ENCODE data around the gene PLEKHA8.
"Not testable (repeated sequence)": the region's sequence is repeated elsewhere in the genome, so short reads cannot be mapped to it uniquely, and the experiment has no call there.

The PLEKHA8 gene

DNA sequence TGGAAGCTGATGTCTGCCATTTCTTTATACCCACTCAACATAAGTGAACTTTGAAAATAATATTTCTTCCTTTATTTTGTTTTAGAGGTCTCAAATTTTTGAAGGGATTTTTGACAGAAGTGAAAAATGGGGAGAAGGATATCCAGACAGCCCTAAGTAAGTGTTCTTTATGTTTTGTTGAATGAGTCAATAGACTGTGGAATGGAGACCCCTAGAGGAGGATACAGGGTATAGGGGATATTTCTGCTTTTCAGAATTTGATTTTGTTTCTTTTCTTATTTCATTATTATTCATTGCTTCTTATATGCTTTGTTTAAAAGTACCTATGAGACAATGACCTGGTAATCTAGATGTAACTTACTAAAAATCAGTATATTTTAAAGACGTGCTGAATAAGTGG, 34.4 kb downstream of the PLEKHA8 start:
- DNase-seq (ENCODE audit: low read depth in 2 of 2): no peak

GRCh38 chr7:30065746-30066145, 37.5 kb downstream of the PLEKHA8 start:
- no peak for DNase-seq (ENCODE audit: low read depth in 2 of 2)

DNA sequence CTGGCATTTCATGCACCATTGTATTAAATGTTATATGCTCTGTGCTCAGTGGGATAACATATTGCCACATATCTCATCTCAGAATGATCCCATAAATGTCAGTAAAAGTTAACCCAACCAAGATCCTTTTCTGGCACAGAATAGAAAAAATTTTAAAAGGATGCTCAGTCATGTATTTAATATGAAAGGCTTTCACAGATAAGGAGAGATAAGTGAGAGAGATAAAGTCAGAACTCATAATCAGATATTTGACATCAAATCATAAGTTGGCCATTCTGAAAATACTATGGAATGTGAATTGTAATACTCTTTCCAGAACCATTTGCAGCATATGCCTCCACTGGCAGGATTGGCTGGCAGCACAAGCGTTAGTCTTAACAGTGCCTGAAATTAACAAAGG, 38.5 kb downstream of the PLEKHA8 start:
- no peak for DNase-seq (ENCODE audit: low read depth in 2 of 2)

DNA sequence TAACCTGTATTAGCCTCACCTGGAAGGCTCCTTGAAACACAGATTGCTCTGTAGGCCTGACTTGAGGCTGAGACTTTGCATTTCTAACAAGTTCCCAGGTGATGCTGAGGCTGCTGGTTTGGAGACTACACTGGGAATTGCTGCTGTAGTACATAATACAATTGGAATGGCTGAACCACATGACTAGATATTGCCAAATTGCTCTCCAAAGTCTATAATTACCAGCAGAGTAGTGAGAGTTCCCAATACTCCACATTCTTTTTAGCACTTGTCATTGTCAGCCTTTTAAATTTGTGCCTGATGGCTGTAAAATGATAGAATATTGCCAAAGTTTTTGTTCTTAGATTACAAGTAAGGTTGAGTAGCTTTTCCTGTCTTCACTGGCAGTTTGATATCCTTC, 39.9 kb downstream of the PLEKHA8 start:
- DNase-seq (ENCODE audit: low read depth in 2 of 2): no peak

- no peak for DNase-seq (ENCODE audit: low read depth in 2 of 2)
Observed at GRCh38 chr7:30069096-30069867, 41.1 kb downstream of the PLEKHA8 start.

GRCh38 chr7:30070052-30070451, 41.8 kb downstream of the PLEKHA8 start:
- no peak for DNase-seq (ENCODE audit: low read depth in 2 of 2)

DNA sequence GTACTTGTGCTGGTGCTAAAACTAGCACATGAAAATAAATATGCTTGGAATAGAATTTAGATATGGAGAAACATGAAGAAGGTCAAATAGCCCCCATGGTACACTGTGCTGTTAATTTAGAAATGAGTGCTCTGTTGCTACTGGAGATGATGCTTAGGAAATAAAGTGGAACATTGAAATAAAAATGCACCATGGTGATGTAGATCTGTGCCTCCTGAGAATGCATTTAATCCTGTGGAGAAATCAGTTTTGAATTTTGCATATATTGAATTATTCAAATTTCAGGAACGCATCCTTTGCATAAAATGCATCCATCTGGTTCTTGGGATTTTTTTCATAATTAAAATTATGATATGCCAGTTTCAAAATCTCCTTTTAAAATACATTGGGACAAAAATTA, 44.5 kb downstream of the PLEKHA8 start:
- DNase-seq (ENCODE audit: low read depth in 2 of 2): no peak

DNA sequence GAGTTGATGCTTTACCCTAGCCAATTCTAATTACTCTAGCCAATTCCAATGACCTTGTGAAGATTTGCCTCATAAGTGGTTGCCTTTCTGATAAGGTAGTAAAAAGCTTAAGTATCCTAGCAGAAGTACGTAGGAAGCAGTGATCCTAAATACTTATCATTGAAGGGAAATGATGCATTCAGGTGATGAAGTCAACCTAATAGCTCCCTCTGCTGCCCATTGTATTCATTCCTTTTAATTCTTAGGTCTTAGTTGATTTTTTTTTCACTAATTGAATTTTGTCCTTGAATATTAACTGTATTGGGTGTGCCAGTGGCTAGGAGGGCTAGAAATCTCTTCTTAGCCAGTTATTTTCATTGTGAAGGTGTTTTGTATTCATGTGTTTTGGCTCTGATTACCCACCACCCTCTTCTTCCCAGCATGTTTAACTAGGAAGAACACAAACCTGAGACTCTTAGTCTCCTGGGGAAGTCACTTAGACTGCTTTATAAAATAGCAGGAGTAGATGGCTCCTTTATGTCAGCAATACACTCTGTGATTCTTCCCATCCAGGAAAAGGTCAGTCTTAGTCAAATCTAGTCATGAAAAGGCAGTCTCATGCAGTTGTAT, 46.3 kb downstream of the PLEKHA8 start:
- no peak for DNase-seq (ENCODE audit: low read depth in 2 of 2)

DNA sequence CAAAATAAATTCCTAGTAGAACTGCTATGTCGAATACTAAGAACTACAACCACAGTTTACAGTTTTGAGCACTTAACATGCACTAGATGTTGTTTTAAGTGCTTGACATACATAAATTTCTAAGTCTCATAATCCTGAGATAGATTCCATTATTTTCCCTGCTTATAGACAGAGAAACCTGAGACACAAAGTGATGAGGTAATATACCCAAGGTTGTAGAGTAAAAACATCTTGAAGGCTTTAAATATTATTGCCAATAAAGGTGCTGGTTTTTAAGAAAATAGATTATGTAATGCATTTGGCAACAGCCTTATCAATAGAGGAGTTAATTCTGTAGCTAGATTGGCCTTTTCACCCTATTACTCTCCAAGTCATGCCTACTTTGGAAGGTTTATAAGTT, 48.2 kb downstream of the PLEKHA8 start:
- DNase-seq (ENCODE audit: low read depth in 2 of 2): no peak

DNA sequence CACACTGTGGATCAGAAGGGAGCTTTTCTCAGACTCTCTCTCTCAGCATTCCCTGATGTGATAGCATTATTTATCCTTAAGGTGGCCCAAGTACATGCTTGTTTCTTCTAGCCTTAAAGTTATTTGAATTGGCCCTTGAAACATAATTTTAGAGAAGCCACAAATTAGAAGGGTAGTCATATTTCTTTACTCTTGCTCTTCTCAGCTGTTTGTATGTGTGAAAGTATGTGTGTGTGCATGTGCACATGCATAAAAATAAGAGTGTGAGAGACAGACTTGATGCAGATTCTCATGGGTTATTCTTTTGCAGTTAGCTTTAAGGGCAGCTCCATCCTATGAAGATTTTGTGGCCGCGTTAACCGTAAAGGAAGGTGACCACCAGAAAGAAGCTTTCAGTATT, 50.1 kb downstream of the PLEKHA8 start:
- DNase-seq (ENCODE audit: low read depth in 2 of 2): no peak

- DNase-seq (ENCODE audit: low read depth in 2 of 2): no peak
Observed at GRCh38 chr7:30079880-30080279, 51.7 kb downstream of the PLEKHA8 start.

DNA sequence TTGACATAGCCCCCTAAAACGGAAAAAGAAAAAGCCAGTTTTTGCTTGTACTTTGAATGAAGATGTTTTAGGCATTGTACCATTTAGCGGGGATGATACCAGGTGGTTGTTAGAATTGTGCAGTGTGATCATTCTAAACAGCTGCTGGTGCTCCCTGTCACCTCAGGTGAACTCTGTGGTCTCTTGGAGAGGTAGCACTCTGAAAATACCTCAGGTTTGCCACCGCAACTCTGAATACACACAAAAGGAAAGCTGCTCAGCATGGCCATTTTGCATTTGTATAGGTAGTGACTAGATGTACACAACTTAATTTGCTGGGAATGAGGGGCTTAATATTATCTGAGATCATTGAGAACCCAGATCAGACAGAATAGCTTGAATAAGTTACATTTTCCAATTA, 52.6 kb downstream of the PLEKHA8 start:
- no peak for DNase-seq (ENCODE audit: low read depth in 2 of 2)

GRCh38 chr7:30082686-30083085, 54.5 kb downstream of the PLEKHA8 start:
- DNase-seq (ENCODE audit: low read depth in 2 of 2): no peak

DNA sequence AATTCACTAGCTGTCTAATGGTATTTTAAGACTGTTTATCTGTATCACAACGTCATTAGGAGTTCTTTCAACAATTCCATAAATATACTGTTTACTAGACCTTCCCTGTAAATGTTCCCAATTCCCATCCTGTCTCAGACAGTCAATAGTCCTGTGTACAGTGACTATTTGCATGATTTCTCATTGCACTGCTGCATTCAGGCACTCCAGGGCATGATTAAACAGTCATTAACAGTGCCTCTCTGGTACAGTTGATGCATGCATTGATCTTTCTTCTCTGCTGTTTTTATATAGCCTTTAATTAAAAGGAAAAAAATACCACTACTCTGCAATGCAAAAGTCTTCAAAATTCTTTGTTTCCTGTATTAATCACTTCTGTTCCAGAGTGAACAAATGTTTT, 55.1 kb downstream of the PLEKHA8 start:
- DNase-seq (ENCODE audit: low read depth in 2 of 2): no peak

GRCh38 chr7:30084212-30084611, 56.0 kb downstream of the PLEKHA8 start:
- no peak for DNase-seq (ENCODE audit: low read depth in 2 of 2)

DNA sequence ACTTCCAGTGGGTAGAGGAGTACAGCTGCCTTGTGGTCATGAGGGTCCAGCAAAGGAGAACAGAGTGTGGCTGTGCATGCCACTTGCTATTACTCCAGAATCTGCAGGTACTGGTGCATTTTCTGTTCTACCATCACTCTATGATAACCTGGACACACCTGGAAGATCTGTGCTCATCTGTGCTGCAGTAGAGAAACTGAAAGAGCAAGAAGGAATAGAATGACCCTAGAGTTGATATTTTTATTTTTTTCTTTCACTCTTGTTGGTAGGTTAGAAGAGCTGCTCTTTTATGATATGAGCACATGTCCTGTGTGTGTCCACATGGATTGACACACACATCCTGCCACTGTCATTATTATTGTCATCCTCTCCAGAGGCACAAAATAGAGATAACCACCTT, 58.3 kb downstream of the PLEKHA8 start:
- no peak for DNase-seq (ENCODE audit: low read depth in 2 of 2)

- no peak for DNase-seq (ENCODE audit: low read depth in 2 of 2)
Observed at GRCh38 chr7:30087371-30087770, 59.2 kb downstream of the PLEKHA8 start.

DNA sequence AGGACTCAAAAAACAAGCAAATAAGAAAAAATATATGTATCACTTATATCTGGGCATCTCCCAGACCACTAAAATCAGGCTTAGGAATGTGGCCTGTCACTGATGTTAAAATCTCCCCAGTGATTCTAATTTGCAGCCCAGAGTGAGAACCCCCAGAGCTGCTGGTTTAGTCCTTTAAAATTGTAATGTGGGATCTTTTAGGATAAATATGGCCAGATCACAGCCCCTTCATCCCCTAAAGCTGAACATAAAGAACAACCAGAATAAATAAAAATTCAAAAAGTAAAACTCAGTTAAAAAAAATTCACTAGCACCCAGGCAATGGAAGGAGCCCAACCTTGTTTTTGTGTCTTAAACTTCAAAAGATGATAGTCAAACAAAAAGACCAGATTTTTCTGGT, 60.1 kb downstream of the PLEKHA8 start:
- no peak for DNase-seq (ENCODE audit: low read depth in 2 of 2)

DNA sequence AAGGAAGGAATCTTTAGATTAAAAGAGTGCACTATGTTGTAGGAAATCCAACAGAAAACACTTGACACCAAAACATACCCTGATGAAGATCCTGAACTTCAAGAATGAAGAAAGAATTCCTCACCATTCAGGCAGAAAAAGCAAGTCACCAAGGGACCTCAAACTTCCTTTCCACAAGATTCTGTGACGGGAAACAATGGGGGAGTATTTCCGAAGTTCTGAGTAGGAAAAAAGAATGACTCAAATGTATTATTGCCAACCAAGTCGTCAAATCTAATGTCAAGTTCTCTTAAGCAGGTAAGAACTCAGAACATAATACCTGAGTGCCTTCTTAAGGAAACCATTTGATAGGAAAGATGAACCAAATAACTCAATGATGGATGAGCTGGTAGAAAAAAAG, 61.9 kb downstream of the PLEKHA8 start:
- no peak for DNase-seq (ENCODE audit: low read depth in 2 of 2)

DNA sequence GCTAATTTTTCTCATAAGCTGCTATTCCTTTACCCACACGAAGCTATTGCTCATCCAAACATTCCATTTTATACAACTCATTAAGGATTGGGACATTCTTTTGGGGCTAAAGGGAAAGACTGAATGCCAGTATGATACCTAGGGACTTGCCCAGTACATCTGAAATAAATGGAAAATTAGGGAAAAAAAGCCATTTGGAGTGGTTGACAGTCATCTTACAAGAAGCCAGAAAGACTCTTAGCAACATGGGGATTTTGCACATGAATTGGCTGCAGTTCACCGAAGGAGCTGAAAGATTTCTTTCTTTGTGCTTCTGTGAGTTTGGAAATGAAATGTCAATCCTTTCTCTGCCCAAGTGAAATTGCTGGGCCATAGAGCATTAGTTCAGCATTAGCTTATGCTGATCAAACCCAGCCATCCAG, 63.3 kb downstream of the PLEKHA8 start:
- DNase-seq (ENCODE audit: low read depth in 2 of 2): no peak

DNA sequence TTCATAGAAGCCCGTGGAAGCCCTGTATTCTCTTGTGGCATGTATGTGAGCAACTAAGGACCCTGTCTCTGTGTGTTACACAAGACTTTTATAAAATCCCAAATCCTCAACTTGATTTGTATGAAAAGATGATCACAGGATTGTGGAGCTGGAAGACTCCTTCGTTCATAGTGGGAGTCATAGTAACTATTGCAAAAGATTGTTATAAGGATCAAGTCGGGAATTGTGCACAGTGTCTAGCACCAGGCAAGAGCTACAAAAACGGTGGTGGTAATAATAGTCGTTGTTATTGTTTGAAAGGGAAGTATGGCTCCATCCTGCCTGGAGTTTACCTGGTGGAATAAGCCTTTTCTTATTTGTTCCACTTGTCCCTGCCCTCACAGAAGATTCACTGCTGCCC, 63.8 kb downstream of the PLEKHA8 start:
- DNase-seq (ENCODE audit: low read depth in 2 of 2): no peak

DNA sequence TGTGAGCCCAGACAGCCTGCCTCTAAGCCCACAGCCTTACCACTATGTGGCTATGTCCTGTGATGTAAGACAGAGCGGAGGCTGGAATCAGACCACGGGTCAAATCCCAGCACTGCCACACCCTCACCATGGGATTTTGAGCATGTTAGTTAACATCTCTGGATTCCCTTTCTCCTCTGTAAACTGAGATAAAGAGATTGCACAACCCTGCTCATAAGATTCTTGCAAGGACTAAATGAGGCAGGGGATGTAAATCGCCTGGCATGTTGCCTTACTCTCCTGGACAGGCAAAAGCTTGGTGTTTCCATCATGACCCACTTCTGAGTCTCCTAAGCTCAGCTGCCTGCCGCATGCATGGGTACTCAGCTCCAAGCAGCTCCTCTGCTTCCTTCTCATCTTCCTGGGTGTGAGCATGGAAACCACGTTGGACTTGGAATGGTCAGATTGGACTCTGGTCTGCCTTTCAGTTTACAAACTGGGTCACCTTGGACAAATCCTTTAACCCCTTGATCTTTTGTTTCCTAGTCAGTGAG, 65.3 kb downstream of the PLEKHA8 start:
- DNase-seq (ENCODE audit: low read depth in 2 of 2): no peak

- not testable (repeated sequence) for DNase-seq (ENCODE audit: low read depth in 2 of 2)
Observed at GRCh38 chr7:30098599-30098998, 70.4 kb downstream of the PLEKHA8 start.

Measured in stimulated activated CD4-positive, alpha-beta T cell treated with anti-CD3 and anti-CD28 coated beads, Interleukin-12 subunit alpha, Interleukin-12 subunit beta, amount 100 ng/mL, for 24 hours (primary cell).